Umbilical cord (tissue), 2 donors: ENCODE measurements around the gene ZNF587. TPM values are rescaled to one million over a fixed set of nuclear protein-coding genes. Genes with fewer than 3 reads are reported as not detected.

Experiments used
- DNase-seq: peaks from one replicate; pipeline ENCODE4 v3.0.0-alpha.2; 2015; ENCODE audit warnings: low spot score
- total RNA-seq: library from RNA; depleted of rRNA; stranded (reverse); fragments of >200 nt; gene quantifications from one replicate; pipeline ENCODE4 v1.2.3, GENCODE V29; 2014; ENCODE audit warnings: low replicate concordance; ENCODE audit not compliant: insufficient read depth

ZNF587 gene
- total RNA-seq, 1 donor from 2014 or later: 27.0 TPM

- DNase-seq: no peak
Measured at GRCh38 chr19:57886046-57886445, 36.4 kb downstream of the ZNF587 start.

- peak; percentile 44 for DNase-seq
Measured at GRCh38 chr19:57887195-57887941, 37.7 kb downstream of the ZNF587 start.

GRCh38 chr19:57888107-57888559 lies 38.5 kb downstream of the ZNF587 start:
- no peak for DNase-seq

GRCh38 chr19:57888560-57889231 lies 39.0 kb downstream of the ZNF587 start, which contains the start of gene ZNF814:
Gene ZNF814, minus strand, starts transcription at chr19:57889037. Its CDS starts 235 bp downstream, at chr19:57888802.
- DNase-seq: peak; percentile 88

- DNase-seq: peak; percentile 84
Measured at GRCh38 chr19:57890706-57891105, 41.0 kb downstream of the ZNF587 start.

- peak; percentile 90 for DNase-seq
Measured at GRCh38 chr19:57900311-57900710, 50.7 kb downstream of the ZNF587 start.

- no peak for DNase-seq
Measured at GRCh38 chr19:57903618-57904184, 54.0 kb downstream of the ZNF587 start.

GRCh38 chr19:57905258-57905657 lies 55.6 kb downstream of the ZNF587 start:
- no peak for DNase-seq

- DNase-seq: no peak
Measured at GRCh38 chr19:57907394-57907793, 57.7 kb downstream of the ZNF587 start.

GRCh38 chr19:57914531-57914930 lies 64.9 kb downstream of the ZNF587 start:
- no peak for DNase-seq

Other genes with a start within 250 kb of the ZNF587 start
- gene ZNF530, start 250.0 kb upstream of the ZNF587 start, total RNA-seq: 2.2 TPM
- gene ZNF134, start 235.6 kb upstream of the ZNF587 start, total RNA-seq: 42.6 TPM
- gene ZNF211, start 216.7 kb upstream of the ZNF587 start, total RNA-seq: 20.5 TPM
- not detected for gene ZSCAN4, start 180.9 kb upstream of the ZNF587 start, total RNA-seq
- 13.0 TPM for gene ZNF551, start 167.9 kb upstream of the ZNF587 start, total RNA-seq
- 8.2 TPM for gene ZNF154, start 140.7 kb upstream of the ZNF587 start, total RNA-seq
- gene ZNF671, start 122.2 kb upstream of the ZNF587 start, total RNA-seq: 10.4 TPM
- 25.8 TPM for gene ZNF776, start 103.0 kb upstream of the ZNF587 start, total RNA-seq
- gene ZNF586, start 80.2 kb upstream of the ZNF587 start, total RNA-seq: 19.3 TPM
- 3.1 TPM for gene ZNF552, start 34.9 kb upstream of the ZNF587 start, total RNA-seq
- gene ZNF587B, start 19.6 kb upstream of the ZNF587 start, total RNA-seq: 29.1 TPM
- gene ZNF814, start 39.2 kb downstream of the ZNF587 start, total RNA-seq: 20.0 TPM
- 29.1 TPM for gene ZNF417, start 66.7 kb downstream of the ZNF587 start, total RNA-seq
- gene ZNF418, start 85.5 kb downstream of the ZNF587 start, total RNA-seq: 21.2 TPM
- gene ZNF256, start 97.8 kb downstream of the ZNF587 start, total RNA-seq: 14.0 TPM
- gene C19orf18, start 124.7 kb downstream of the ZNF587 start, total RNA-seq: not detected
- gene ZNF606, start 153.0 kb downstream of the ZNF587 start, total RNA-seq: 64.8 TPM
- gene ZSCAN1, start 184.2 kb downstream of the ZNF587 start, total RNA-seq: 0.24 TPM
- gene ZNF135, start 209.4 kb downstream of the ZNF587 start, total RNA-seq: 8.9 TPM
- 46.2 TPM for gene ZSCAN18, start 248.4 kb downstream of the ZNF587 start, total RNA-seq